ENCODE results near the gene KRTAP5-3. TPM values are rescaled to one million over a fixed set of nuclear protein-coding genes. Genes with fewer than 3 reads are reported as not detected.

The KRTAP5-3 gene
- total and polyA plus RNA-seq, 2 of the 8 experiments (the other 6 are each of a cell fraction or from before 2014, with no cell fraction given) = not detected

- H3K18ac ChIP-seq (ENCODE audit: extremely low read depth, low read length) = no peak overlapping the region
- H2BK12ac ChIP-seq (ENCODE audit: low read depth, low read length) = peak overlapping the region; percentile 39; the same call in 1 of the 2 replicates
- TF ChIP-seq CREB1 (IDR thresholded peaks at IDR 0.05) = no peak
- TF ChIP-seq SIN3A (conservative IDR thresholded peaks at IDR 0.05 in 1 of 2, IDR thresholded peaks at IDR 0.05 in 1 of 2; ENCODE audit: low read depth in 1 of 2, low read length in 2 of 2) = no peak
- no peak for TF ChIP-seq POU5F1 (IDR thresholded peaks at IDR 0.05; ENCODE audit: low read depth, low read length)
- TF ChIP-seq EZH2 (IDR thresholded peaks at IDR 0.05; ENCODE audit: low read depth, low read length, severe bottlenecking) = no peak
- no peak for TF ChIP-seq TAF7 (optimal IDR thresholded peaks at IDR 0.05; ENCODE audit: borderline replicate concordance, low read depth, low read length)
- TF ChIP-seq ASH2L (IDR thresholded peaks at IDR 0.05; ENCODE audit: low read length) = no peak
- no peak for TF ChIP-seq NRF1 (IDR thresholded peaks at IDR 0.05; ENCODE audit: low read depth, low read length)
- TF ChIP-seq JUND (IDR thresholded peaks at IDR 0.05; ENCODE audit: low read length) = no peak
- TF ChIP-seq TEAD4 (IDR thresholded peaks at IDR 0.05; ENCODE audit: low read depth, low read length) = no peak
- no peak for TF ChIP-seq CHD1 (IDR thresholded peaks at IDR 0.05; ENCODE audit: low read depth, low read length)
- TF ChIP-seq SAP30 (IDR thresholded peaks at IDR 0.05; ENCODE audit: insufficient read depth, insufficient replicate concordance, low read length) = no peak
- TF ChIP-seq MAX (IDR thresholded peaks at IDR 0.05) = no peak
- TF ChIP-seq PHF8 (conservative IDR thresholded peaks at IDR 0.05; ENCODE audit: low read depth, low read length) = no peak
Observed at GRCh38 chr11:1561955-1562354, 46.3 kb downstream of the KRTAP5-3 start.

More at GRCh38 chr11:1561955-1562354, 46.3 kb downstream of the KRTAP5-3 start:
- no peaks in the 10 kb centered on the region; a peak in 1 of 8 replicates for H3K36me3 ChIP-seq (ENCODE audit: control insufficient read depth in 2 of 4, insufficient read depth in 4 of 4, low read length in 3 of 4)
- H3K79me2 ChIP-seq (ENCODE audit: control insufficient read depth in 1 of 2, insufficient read depth in 2 of 2, low read length in 2 of 2) = no peaks in the 10 kb centered on the region
- no peak overlapping the region for H4K5ac ChIP-seq (ENCODE audit: insufficient read length, low read depth, low read length)
- no peak overlapping the region for H4K91ac ChIP-seq (replicated peaks; ENCODE audit: insufficient read length, low read length)
- no peaks in the 10 kb centered on the region for H3K79me1 ChIP-seq (ENCODE audit: low read depth, low read length)
- no peak overlapping the region for H2BK15ac ChIP-seq (ENCODE audit: low read length)
- H3K23me2 ChIP-seq (ENCODE audit: low read depth, low read length) = no peaks in the 10 kb centered on the region
- H3K4me1 ChIP-seq (replicated peaks in 1 of 4; ENCODE audit: control insufficient read depth in 3 of 4, insufficient read depth in 4 of 4, low read length in 3 of 4) = peaks cover 8 to 47% (median 33%) of the 10 kb centered on the region in 4 experiments
- no peak overlapping the region for H3K23ac ChIP-seq (ENCODE audit: insufficient read length)
- no peak overlapping the region for H2BK120ac ChIP-seq (replicated peaks; ENCODE audit: low read depth, low read length)
- H2AFZ ChIP-seq (ENCODE audit: low read length) = no peak overlapping the region
- DNase-seq (ENCODE audit: low read depth in 1 of 2, low spot score in 2 of 2) (no peak), FAIRE-seq (no peak)
- H2BK5ac ChIP-seq (ENCODE audit: low read depth, low read length) = no peak overlapping the region
- H4K8ac ChIP-seq (ENCODE audit: extremely low read depth, insufficient read depth, low read length) = 0 out of 2 replicates have a peak overlapping the region, but pooled peaks have one; percentile 42
- H3K14ac ChIP-seq (ENCODE audit: insufficient read length) = no peak overlapping the region
- 84% methylated on average over 5 of the region's 5 CpGs; no CpG with 5 or more reads in 1 of the 2 experiments for WGBS, 2 experiments (ENCODE audit: extremely low coverage in 1 of 2, insufficient coverage in 1 of 2, insufficient read length in 1 of 2, insufficient replicate concordance in 2 of 2, low coverage in 1 of 2, low lambda C conversion rate in 2 of 2, missing lambda C conversion rate in 1 of 2)
- H2BK20ac ChIP-seq (ENCODE audit: low read length) = no peak overlapping the region
- CTCF ChIA-PET (ENCODE audit: partially characterized antibody) = interaction anchor here (0.6 to 2.6 kb wide), 3 partner anchors 13 to 513 kb away, joined by 3 to 11 read pairs (median 4); no protein-coding TSS in a partner anchor
- no peak overlapping the region for H3K4ac ChIP-seq (replicated peaks; ENCODE audit: insufficient read length, low read depth, low read length)
- no peak overlapping the region for H3K4me3 ChIP-seq (ENCODE audit: extremely low read depth in 1 of 4, insufficient read depth in 2 of 4, low read depth in 3 of 4, low read length in 4 of 4)
- H3K27ac ChIP-seq (ENCODE audit: low read depth, low read length) = no peak overlapping the region
- H3K56ac ChIP-seq (replicated peaks; ENCODE audit: insufficient read length, low read depth, low read length) = no peak overlapping the region
- POLR2A ChIA-PET (ENCODE audit: partially characterized antibody) = interaction anchor here (1.6 to 7.0 kb wide), 2 partner anchors 9 to 14 kb away, joined by 3 to 60 read pairs; no protein-coding TSS in a partner anchor
- H3K27me3 ChIP-seq (replicated peaks in 1 of 4; ENCODE audit: control insufficient read depth in 3 of 4, extremely low read depth in 1 of 4, insufficient read depth in 3 of 4, low read length in 3 of 4) = peaks cover 9 to 27% (median 20%) of the 10 kb centered on the region in 4 experiments
- H4K20me1 ChIP-seq (replicated peaks in 1 of 2; ENCODE audit: control insufficient read depth in 1 of 2, insufficient read depth in 2 of 2, low read length in 2 of 2) = peaks cover 0 to 23% of the 10 kb centered on the region in 2 experiments
- no peak overlapping the region for H3K9ac ChIP-seq (replicated peaks in 1 of 4; ENCODE audit: extremely low read depth in 1 of 4, low read depth in 3 of 4, low read length in 3 of 4)
- H3K9me3 ChIP-seq (ENCODE audit: insufficient read depth in 2 of 2, low read depth in 1 of 2, low read length in 1 of 2) = no peaks in the 10 kb centered on the region
- H3K4me2 ChIP-seq (ENCODE audit: insufficient read depth in 1 of 2, low read depth in 2 of 2, low read length in 2 of 2) = no peak overlapping the region
- H2AK5ac ChIP-seq (ENCODE audit: low read depth, low read length) = no peak overlapping the region

All from H1 (cell line).